IPS-NIHi11 (cell line): ENCODE measurements around the gene ANKRD52.
A peak's percentile ranks its signal among the peaks of the same experiment; 100 is the strongest.
"Not testable (repeated sequence)": the region's sequence is repeated elsewhere in the genome, so short reads cannot be mapped to it uniquely, and the experiment has no call there.

Source experiments
- DNase-seq: peaks from one replicate; pipeline ENCODE4 v3.0.0; 2012; ENCODE audit warnings: mixed read lengths, low spot score

The ANKRD52 gene

GRCh38 chr12:56258068-56258819, at the start of gene ANKRD52:
Gene ANKRD52, minus strand, starts transcription at chr12:56258384. Its CDS starts 115 bp downstream, at chr12:56258269.
- DNase-seq, result peak; percentile 98

GRCh38 chr12:56307221-56307965, 49.2 kb upstream of the ANKRD52 start:
- no peak for DNase-seq

GRCh38 chr12:56304872-56305590, 46.8 kb upstream of the ANKRD52 start:
- DNase-seq, result no peak

DNA sequence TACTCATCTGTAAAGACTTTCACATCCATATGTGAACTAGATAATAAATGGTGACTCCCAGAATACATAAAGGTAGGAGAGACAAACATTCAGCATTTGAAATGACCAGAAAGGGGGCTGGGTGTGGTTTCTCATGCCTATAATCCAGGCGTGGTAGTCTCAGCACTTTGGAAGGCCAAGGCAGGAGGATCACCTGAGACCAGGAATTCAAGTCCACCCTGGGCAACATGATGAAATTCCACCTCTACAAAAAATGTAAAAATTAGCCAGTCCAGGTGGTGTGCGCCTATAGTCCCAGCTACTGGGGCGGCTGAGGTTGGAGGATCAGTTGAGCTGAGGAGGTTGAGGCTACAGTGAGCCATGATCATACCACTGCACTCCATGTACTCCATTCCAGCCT, 46.1 kb upstream of the ANKRD52 start:
- DNase-seq, result no peak

DNA sequence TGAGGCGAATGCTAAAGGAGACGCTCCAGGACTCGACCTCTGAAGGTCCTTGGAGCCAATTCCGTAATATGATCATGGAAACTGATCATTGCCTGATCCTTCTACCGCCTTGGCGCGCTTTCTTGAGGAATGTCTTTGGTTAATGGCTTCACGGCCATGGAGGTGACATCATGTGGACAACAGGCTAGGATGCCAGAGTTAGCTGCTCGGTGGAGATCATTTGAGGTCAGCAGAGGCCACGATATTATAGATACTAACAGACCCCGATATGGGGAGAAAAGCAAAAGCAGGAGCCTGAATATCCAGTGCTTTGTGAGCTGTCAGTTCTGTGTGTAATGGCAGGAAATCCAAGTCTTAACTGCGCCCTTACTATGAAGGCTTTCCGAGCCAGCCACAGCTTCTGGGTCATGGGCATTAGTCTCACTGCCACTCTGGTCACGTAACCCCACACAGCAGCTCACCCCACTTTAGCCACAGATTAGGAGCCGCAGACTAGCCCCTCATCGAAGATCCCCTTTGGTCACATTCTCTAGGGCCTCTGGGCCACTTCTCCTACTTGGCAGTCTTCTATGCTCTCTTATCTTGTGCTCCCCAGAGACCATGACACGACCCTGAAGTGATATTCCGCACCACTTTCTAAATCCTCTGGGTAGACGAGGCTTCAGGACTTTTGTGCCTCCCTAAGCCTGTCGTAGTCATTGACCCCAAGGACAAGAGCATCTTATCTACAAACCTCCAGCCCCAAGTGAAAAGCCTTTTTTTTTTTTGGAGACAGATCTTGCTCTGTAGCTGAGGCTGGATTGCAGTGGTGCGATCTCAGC, 42.7 kb upstream of the ANKRD52 start:
- no peak for DNase-seq

DNA sequence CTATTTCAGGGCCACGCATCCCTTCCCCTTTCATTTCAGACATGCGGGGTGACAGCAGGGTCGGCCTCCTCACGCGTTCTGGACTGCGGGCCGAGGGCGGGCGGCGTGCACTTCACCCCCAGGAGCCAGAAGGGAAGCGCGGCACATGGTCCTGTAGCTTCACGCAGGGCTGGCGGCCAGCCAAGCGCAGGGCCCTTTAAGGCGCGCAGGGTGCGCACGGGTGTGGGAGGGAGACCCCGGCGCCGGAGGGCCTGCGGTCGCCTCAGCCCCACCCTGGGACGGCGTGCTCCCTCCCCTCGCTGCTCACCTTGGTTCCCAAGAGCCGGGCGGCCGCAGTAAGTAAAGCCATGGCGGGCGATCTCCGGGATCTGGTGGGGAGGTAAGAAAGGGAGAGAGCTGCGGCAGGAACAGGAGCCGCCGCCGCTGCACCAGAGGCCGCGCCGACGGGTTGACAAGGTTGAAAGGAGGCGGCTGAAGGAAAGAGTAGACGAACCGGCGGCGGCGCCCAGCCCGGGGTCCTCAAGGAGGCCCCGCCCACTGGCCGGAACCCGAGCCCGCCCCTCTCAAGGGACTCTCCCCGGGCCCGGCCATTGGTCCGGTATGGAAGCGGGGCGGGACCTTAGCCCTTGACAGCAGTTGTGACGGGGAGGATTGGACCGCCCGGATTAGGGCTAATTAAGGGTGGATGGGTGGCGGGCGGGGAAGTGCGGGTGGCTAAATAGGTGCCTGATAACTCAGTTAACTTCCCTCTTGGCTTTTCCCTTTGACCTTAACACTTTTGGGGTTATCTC, 41.9 kb upstream of the ANKRD52 start, which contains the start of gene CS:
Gene CS, minus strand, starts transcription at position 478 of the 791 bp plus-strand sequence. Its CDS starts 129 bp downstream, at position 349.
- DNase-seq, result peak; percentile 97

DNA sequence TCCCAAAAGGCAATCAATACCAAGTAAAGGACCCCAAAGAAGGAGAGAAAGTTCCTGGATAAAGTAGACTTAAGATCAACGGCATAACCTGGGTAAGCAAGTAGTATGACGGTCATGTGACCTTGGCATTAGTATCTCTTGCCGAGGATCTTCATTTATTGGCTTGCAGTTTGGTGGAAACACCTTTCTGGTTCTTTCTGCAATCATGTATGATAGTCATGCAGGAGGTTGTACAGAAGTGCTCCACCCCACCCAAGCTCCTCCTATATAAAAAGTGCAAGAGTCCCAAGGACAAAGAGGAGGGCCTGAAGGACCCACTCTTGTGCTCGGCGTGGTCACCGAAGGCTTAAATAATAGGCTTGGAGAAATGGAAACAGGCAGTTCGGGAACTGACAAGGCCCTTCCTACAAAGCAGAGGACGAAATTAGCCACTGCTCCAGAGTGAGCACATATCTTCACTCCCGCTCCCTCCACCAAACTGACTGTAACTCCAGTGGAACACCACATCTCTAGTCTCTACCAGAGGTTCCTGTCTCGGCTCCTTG, 41.2 kb upstream of the ANKRD52 start:
- no peak for DNase-seq

- DNase-seq, result no peak
Measured at GRCh38 chr12:56298828-56299227, 40.6 kb upstream of the ANKRD52 start.

DNA sequence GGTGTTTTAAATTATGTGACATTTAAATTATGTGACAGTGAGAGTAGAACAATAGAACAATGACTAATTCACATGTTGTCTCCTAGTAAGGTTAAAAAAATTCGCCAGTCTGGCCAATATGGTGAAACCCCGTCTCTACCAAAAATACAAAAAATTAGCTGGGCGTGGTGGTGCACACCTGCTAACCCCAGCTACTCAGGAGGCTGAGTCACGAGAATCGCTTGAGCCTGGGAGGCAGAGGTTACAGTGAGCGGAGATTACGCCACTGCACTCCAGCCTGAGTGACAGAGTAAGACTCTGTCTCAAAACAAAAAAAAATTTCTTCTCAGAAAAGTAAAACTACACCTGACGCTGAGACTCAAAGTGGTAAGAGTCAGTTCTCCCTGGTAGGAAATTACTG, 39.2 kb upstream of the ANKRD52 start:
- no peak for DNase-seq

DNA sequence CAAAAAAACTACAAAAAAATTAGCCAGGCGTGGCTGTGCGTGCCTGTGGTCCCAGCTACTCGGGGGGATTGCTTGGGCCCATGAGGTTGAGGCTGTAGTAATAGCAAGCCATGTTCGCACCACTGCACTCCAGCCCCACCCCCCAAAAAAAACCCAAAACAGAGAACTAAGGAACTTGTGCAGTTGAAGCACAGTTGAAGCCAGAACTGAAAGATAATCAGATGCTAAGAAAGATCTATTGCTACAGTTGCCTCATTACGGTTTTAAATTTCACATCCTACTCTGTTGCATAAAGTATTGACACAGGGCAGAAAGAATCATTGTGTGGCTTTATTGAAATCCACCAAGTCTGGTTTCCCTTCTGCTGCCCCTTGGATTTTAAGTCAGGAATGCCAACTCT, 38.1 kb upstream of the ANKRD52 start:
- no peak for DNase-seq

GRCh38 chr12:56293795-56294194, 35.6 kb upstream of the ANKRD52 start:
- DNase-seq, result no peak

DNA sequence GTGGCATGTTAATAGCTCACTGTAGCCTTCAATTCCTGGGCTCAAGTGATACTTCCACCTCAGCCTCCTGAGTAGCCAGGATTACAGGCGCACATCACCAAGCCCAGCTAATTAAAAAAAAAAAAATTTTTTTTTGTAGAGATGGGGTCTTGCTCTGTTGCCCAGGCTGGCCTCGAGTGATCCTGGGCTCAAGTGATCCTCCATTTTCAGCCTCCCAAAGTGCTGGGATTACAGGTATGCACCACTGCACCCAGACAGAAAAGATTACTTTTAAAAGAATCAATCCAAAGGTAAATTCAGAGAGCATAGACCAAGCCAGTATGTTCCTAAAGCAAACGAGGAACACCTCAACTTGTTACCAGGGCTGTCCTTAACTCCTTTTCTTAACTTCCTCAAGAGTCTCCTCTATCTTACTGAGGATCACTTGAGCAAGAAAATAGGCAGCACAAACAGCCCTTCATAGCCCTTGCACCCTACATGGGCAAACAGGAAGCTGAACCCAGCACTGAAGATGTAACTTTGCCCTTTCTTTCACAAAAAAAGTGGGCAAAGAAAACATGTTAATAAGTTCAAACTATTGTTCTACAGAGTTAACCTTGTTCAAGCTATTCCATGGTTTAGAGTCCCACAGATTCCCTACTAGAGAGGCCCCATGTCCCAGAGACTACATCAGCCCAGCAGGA, 30.7 kb upstream of the ANKRD52 start:
- DNase-seq, result no peak

DNA sequence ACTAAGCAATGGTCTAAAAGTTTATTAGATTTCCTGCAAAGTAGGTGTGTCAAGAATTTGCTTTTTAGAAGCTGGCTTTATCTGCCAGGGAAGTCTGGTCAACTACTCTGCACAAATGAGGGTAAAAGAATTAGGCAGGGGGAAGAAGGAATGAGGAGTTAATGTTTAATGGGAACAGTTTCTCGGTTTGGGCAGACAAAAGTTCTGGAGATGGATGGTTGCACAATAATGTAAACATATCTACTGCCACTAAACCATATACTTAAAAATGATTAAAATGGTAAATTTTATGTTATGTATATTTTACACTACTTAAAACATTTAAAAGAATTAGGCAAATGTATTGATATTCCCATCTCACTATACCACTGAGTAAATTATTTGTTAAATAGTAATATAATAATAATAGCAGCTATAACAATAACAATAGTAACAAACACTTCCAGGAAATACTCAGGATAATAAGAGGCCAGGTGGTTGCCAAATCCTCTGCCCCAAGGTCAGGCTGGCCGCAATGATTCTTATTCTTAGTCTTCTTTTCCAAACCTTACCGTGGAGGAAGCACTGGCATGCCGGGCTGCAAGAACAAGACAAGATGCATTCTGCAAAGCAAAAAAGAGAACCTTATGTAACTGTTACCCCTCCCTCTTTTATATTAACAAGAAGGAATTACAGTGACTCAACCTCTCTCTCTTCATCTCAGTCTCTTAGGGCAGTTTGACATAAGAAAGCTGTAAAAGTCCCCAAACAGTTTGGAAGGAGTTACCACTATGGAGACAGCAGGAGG, 28.1 kb upstream of the ANKRD52 start:
- no peak for DNase-seq

DNA sequence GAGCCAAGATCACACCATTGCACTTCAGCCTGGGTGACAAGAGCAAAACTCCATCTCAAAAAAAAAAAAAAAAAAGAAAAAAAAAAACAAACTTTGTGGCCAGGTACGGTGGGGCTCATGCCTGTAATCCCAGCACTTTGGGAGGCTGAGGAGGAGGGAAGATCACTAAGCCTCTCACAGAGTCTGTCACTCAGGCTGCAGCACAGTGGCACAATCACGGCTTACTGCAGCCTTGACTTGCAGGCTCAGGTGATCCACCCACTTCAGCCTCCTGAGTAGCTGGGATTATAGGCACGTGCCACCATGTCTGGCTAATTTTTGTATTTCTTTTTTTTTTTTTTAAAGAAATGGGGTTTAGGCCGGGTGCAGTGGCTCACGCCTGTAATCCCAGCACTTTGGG, 26.1 kb upstream of the ANKRD52 start:
- not testable (repeated sequence) for DNase-seq

DNA sequence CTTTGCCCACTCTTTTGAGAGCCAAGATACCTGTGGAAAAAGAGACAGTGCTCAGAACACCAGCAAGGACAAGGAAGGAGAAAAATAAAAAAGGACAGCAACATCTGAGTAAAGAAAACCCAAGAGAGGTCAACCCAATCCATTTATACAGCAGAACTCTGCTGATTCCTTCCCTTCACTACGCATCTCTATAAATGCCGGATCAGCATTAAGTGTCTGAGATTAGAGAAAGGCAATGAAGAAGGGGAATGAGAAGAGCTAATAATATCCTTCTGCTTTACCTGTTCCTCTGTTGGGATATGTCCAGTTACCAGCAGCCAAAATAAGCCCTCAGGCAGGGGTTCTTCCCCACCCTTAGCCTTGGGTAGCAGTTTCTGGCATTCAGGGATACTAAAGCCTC, 24.4 kb upstream of the ANKRD52 start:
- no peak for DNase-seq

DNA sequence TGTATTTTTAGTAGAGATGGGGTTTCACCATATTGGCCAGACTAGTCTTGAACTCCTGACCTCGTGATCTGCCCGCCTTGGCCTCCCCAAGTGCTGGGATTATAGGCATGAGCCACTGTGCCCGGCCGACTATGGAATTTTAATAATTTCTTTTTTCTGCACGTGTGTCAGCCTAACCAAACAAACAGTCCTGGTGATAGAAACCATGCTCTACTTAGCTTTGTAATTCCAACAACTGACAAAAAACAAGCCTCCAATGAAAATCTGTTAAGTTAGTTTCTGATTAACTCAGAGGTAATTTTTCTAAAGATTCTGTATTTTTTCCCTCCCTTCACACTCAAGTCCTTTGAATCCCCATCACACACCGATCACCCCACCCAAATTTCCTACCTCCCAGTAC, 23.8 kb upstream of the ANKRD52 start:
- DNase-seq, result no peak

DNA sequence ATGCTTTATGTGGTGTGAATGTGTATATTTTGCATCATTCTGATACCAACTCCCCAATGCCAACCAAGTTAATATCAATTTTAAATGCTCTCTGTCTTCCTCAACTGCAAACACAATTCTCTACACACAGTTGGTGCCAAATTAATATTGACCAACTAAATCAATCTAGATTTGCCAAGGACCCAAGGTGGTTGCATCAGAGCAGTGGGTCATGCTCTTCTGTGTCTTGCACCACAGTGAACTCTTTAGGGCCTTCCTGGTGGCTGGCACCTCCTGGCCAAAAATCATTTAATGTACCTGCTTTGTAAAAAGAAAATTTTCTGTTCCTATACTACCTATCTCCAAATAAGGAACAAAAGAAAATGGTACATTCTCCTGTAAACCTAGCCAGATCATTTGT, 22.7 kb upstream of the ANKRD52 start:
- no peak for DNase-seq

DNA sequence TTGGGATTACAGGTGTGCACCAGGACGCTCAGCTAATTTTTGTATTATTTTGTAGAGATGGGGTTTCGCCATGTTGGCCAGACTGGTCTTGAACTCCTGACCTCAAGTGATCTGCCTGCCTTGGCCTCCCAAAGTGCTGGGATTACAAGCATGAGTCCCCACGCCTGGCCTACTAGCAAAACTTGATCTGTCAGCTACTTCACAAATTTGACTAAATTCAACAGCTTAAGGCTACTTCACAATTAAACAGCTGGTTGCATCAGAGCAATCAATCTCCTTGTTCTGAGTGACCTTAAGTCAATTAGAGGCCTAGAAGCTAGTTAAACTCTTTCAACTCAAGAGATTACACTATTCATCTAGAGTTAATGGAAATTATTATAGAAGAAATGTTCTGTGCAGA, 20.7 kb upstream of the ANKRD52 start:
- no peak for DNase-seq

- no peak for DNase-seq
Measured at GRCh38 chr12:56274299-56274698, 16.1 kb upstream of the ANKRD52 start.
